Ishikawa (cell line): ENCODE data around the gene ZIC2.

Experiments used
- CEBPB ChIP-seq: IDR thresholded peaks from 2 replicates; pipeline ENCODE4 v1.6.1; 2012
- CREB1 ChIP-seq: IDR thresholded peaks from 2 replicates; pipeline ENCODE4 v1.6.1; 2012; ENCODE audit warnings: low read depth
- EGR1 ChIP-seq: IDR thresholded peaks from 2 replicates; pipeline ENCODE4 v1.6.1; 2012
- EP300 ChIP-seq: IDR thresholded peaks from 2 replicates; pipeline ENCODE4 v1.6.1; 2012; ENCODE audit warnings: borderline replicate concordance
- FOXM1 ChIP-seq: IDR thresholded peaks from 2 replicates; pipeline ENCODE4 v1.6.1; 2012; ENCODE audit warnings: low read depth, borderline replicate concordance
- MAX ChIP-seq: IDR thresholded peaks from 2 replicates; pipeline ENCODE4 v1.6.1; 2012
- NFIC ChIP-seq: IDR thresholded peaks from 2 replicates; pipeline ENCODE4 v1.6.1; 2012
- RAD21 ChIP-seq: IDR thresholded peaks from 2 replicates; pipeline ENCODE4 v1.6.1; 2012; ENCODE audit warnings: low read depth
- TAF1 ChIP-seq: IDR thresholded peaks from 2 replicates; pipeline ENCODE4 v1.6.1; 2012; ENCODE audit warnings: low read depth, mild to moderate bottlenecking
- TCF12 ChIP-seq: IDR thresholded peaks from 2 replicates; pipeline ENCODE4 v1.6.1; 2012; ENCODE audit warnings: low read depth
- TEAD4 ChIP-seq: IDR thresholded peaks from 2 replicates; pipeline ENCODE4 v1.6.1; 2012
- YY1 ChIP-seq: IDR thresholded peaks from 2 replicates; pipeline ENCODE4 v1.6.1; 2012; ENCODE audit warnings: low read depth
- ZBTB7A ChIP-seq: IDR thresholded peaks from 2 replicates; pipeline ENCODE4 v1.6.1; 2012; ENCODE audit warnings: low read depth
- TF ChIP-seq, protein P1 (sequence below): IDR thresholded peaks from 2 replicates; pipeline ENCODE4 v1.6.1; 2012
- TF ChIP-seq, protein P2 (sequence below): IDR thresholded peaks from 2 replicates; pipeline ENCODE4 v1.6.1; 2012; ENCODE audit warnings: low read depth, mild to moderate bottlenecking

Gene ZIC2

DNA sequence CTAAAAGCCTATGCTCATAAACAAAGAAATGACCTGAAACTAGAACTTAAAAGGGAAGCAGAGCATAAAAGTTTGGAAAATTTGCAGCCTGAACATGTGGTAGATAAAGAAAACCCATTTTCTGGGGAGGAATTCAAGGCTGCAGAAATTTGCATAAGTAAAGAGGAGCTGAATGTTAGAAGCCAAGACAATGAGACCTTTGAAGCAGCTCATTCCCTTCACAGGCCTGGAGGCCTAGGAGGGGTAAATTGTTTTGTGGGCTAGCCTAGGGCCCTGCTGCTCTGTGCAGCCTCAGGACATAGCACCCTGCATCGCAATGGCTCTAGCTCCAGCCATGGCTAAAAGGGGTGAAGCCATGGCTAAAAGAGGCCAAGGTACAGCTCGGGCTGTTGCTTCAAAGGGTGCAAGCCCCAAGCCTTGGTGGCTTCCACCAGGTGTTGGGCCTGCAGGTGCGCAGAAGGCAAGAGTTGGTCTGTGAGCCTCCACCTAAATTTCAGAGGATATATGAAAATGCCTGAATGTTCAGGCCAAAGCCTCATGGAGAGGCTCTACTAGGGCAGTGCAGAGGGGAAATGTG is 38.3 kb downstream of the ZIC2 start:
- TF ChIP-seq EP300 = no peak
- TF ChIP-seq, protein P1, sequence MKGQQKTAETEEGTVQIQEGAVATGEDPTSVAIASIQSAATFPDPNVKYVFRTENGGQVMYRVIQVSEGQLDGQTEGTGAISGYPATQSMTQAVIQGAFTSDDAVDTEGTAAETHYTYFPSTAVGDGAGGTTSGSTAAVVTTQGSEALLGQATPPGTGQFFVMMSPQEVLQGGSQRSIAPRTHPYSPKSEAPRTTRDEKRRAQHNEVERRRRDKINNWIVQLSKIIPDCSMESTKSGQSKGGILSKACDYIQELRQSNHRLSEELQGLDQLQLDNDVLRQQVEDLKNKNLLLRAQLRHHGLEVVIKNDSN = no peak
- TF ChIP-seq ZBTB7A = no peak
- no peak for TF ChIP-seq RAD21
- TF ChIP-seq CEBPB = no peak
- TF ChIP-seq MAX = no peak
- no peak for TF ChIP-seq EGR1
- no peak for TF ChIP-seq FOXM1
- no peak for TF ChIP-seq NFIC
- no peak for TF ChIP-seq YY1
- no peak for TF ChIP-seq CREB1
- no peak for TF ChIP-seq TCF12
- TF ChIP-seq TEAD4 = no peak
- no peak for TF ChIP-seq TAF1

GRCh38 chr13:100022798-100023197 is 41.2 kb downstream of the ZIC2 start:
- no peak for TF ChIP-seq TCF12

DNA sequence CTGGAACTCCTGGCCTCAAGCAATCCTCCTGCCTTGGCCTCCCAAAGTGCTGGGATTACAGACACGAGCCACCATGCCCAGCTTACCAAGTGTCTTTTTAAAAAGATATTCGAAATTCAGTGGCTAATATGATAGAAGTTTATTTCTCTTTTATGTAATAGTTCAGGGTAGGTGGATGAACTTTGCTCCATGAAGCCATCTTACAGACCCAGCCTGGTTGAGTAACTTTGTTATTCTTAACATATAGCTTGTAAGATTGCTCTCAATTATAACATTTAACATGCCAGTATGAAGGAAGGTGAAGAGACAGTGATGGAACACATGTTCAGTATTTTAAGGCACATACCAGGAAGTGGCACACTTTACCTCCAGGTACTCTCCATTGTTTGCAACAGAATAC is 42.4 kb downstream of the ZIC2 start:
- TF ChIP-seq EP300 = no peak
- no peak for TF ChIP-seq MAX
- TF ChIP-seq TEAD4 = no peak
- no peak for TF ChIP-seq TCF12
- TF ChIP-seq TAF1 = no peak
- no peak for TF ChIP-seq NFIC
- no peak for TF ChIP-seq RAD21
- no peak for TF ChIP-seq YY1
- TF ChIP-seq, protein P2, sequence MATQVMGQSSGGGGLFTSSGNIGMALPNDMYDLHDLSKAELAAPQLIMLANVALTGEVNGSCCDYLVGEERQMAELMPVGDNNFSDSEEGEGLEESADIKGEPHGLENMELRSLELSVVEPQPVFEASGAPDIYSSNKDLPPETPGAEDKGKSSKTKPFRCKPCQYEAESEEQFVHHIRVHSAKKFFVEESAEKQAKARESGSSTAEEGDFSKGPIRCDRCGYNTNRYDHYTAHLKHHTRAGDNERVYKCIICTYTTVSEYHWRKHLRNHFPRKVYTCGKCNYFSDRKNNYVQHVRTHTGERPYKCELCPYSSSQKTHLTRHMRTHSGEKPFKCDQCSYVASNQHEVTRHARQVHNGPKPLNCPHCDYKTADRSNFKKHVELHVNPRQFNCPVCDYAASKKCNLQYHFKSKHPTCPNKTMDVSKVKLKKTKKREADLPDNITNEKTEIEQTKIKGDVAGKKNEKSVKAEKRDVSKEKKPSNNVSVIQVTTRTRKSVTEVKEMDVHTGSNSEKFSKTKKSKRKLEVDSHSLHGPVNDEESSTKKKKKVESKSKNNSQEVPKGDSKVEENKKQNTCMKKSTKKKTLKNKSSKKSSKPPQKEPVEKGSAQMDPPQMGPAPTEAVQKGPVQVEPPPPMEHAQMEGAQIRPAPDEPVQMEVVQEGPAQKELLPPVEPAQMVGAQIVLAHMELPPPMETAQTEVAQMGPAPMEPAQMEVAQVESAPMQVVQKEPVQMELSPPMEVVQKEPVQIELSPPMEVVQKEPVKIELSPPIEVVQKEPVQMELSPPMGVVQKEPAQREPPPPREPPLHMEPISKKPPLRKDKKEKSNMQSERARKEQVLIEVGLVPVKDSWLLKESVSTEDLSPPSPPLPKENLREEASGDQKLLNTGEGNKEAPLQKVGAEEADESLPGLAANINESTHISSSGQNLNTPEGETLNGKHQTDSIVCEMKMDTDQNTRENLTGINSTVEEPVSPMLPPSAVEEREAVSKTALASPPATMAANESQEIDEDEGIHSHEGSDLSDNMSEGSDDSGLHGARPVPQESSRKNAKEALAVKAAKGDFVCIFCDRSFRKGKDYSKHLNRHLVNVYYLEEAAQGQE = no peak
- TF ChIP-seq ZBTB7A = no peak
- no peak for TF ChIP-seq CEBPB
- no peak for TF ChIP-seq FOXM1
- TF ChIP-seq EGR1 = no peak
- no peak for TF ChIP-seq CREB1
- TF ChIP-seq, protein P1 = no peak

DNA sequence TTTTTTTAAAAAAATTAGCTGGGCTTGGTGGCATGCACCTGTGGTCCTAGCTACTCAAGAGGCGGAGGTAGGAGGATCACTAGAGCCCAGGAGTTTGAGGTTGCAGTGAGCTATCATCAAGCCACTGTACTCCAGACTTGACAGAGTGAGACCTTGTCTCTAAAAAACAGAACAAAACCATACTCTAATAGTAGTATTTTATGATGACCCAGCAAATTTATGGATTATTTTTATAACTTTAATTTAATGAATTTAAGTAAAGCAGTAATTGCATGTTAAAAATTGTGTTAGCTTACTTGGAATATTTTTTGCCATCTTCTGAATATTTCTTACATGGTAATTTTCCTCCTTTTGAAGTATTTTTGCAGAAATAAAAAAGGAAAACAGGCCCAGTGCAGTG is 48.3 kb downstream of the ZIC2 start:
- no peak for TF ChIP-seq TEAD4
- no peak for TF ChIP-seq NFIC
- no peak for TF ChIP-seq EGR1
- TF ChIP-seq CEBPB = no peak
- TF ChIP-seq TAF1 = no peak
- TF ChIP-seq MAX = no peak
- TF ChIP-seq, protein P2 = no peak
- TF ChIP-seq YY1 = no peak

DNA sequence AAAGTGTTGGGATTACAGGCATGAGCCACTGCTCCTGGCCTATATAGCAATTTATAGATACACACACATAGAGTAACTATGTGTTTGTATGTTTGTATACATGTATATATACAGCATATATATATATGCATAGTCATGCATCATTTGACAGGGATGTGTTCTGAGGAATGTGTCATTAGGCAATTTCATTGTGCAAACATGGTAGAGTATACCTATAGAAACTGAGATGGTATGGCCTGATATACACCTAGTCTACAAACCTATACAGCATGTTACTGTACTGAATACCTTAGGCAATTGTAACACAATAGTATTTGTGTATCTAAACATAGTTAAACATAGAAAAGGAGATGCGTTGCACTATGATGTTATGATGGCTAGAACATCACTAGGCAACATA is 54.4 kb downstream of the ZIC2 start:
- TF ChIP-seq EP300 (no peak), YY1 (no peak), NFIC (no peak)
- TF ChIP-seq, protein P2 = no peak
- TF ChIP-seq, protein P1 = no peak
